H9 (cell line): ENCODE results near the gene ECE1. TPM values are rescaled to one million over a fixed set of nuclear protein-coding genes. Genes with fewer than 3 reads are reported as not detected.

ENCODE experiments used
- DNase-seq: peaks from one replicate; pipeline ENCODE4 v3.0.0-alpha.2; 2017
- H2AFZ ChIP-seq: one replicate; pipeline ENCODE4 v1.6.1; 2013; ENCODE audit warnings: mild to moderate bottlenecking, low read length, control low read depth, moderate library complexity
- H2AK5ac ChIP-seq: 2 replicates; pipeline ENCODE4 v1.6.1; 2013; ENCODE audit warnings: low read length, control low read depth, mixed read lengths; ENCODE audit not compliant: insufficient read length
- H2BK120ac ChIP-seq: one replicate; pipeline ENCODE4 v1.6.1; 2013; ENCODE audit warnings: low read depth, mild to moderate bottlenecking, low read length, control low read depth, inconsistent platforms; ENCODE audit not compliant: poor library complexity, severe bottlenecking
- H2BK12ac ChIP-seq: 2 replicates; pipeline ENCODE4 v1.6.1; 2013; ENCODE audit warnings: low read length, control low read depth, mixed read lengths, low read depth; ENCODE audit not compliant: insufficient read length
- H2BK15ac ChIP-seq: 2 replicates; pipeline ENCODE4 v1.6.1; 2013; ENCODE audit warnings: low read depth, low read length, control low read depth
- H2BK20ac ChIP-seq: one replicate; pipeline ENCODE4 v1.6.1; 2013; ENCODE audit warnings: low read depth, mild to moderate bottlenecking, low read length, control low read depth, inconsistent platforms; ENCODE audit not compliant: poor library complexity, severe bottlenecking
- H2BK5ac ChIP-seq: 2 replicates; pipeline ENCODE4 v1.6.1; 2013; ENCODE audit warnings: low read length, control low read depth, mixed read lengths; ENCODE audit not compliant: insufficient read length
- H3K14ac ChIP-seq: 2 replicates; pipeline ENCODE4 v1.6.1; 2013; ENCODE audit warnings: low read length, control low read depth; ENCODE audit not compliant: insufficient read depth
- H3K18ac ChIP-seq: 2 replicates; pipeline ENCODE4 v1.6.1; 2013; ENCODE audit warnings: low read depth, mild to moderate bottlenecking, mixed read lengths, low read length, control low read depth; ENCODE audit not compliant: insufficient read length
- H3K23ac ChIP-seq: 2 replicates; pipeline ENCODE4 v1.6.1; 2013; ENCODE audit warnings: low read length, control low read depth, mixed read lengths, low read depth; ENCODE audit not compliant: insufficient read length
- H3K23me2 ChIP-seq: 2 replicates; pipeline ENCODE4 v1.6.1; 2013; ENCODE audit warnings: low read depth, mild to moderate bottlenecking, mixed read lengths, low read length, control low read depth; ENCODE audit not compliant: insufficient read length, poor library complexity, severe bottlenecking
- H3K27ac ChIP-seq: 2 replicates; pipeline ENCODE4 v1.5.1; 2013; ENCODE audit warnings: low read length, control low read depth, mixed read lengths, low read depth; ENCODE audit not compliant: insufficient read length
- H3K27me3 ChIP-seq: 2 replicates; pipeline ENCODE4 v1.6.1; 2013; ENCODE audit warnings: low read length, control low read depth, inconsistent platforms; ENCODE audit not compliant: insufficient read depth
- H3K4ac ChIP-seq: 2 replicates; pipeline ENCODE4 v1.6.1; 2013; ENCODE audit warnings: low read depth, mild to moderate bottlenecking, control low read depth, inconsistent platforms, low read length, moderate library complexity
- H3K4me1 ChIP-seq: 2 replicates; pipeline ENCODE4 v1.6.1; 2013; ENCODE audit warnings: low read length, control low read depth, inconsistent platforms; ENCODE audit not compliant: insufficient read depth
- H3K4me2 ChIP-seq: 2 replicates; pipeline ENCODE4 v1.6.1; 2013; ENCODE audit warnings: low read length, control low read depth, mixed read lengths; ENCODE audit not compliant: insufficient read length, insufficient read depth
- H3K56ac ChIP-seq: 2 replicates; pipeline ENCODE4 v1.6.1; 2013; ENCODE audit warnings: low read depth, mild to moderate bottlenecking, mixed read lengths, low read length, control low read depth; ENCODE audit not compliant: insufficient read length
- H3K79me1 ChIP-seq: 2 replicates; pipeline ENCODE4 v1.6.1; 2013; ENCODE audit warnings: low read depth, mild to moderate bottlenecking, moderate library complexity, low read length, control low read depth, inconsistent platforms; ENCODE audit not compliant: insufficient read depth, poor library complexity, severe bottlenecking
- H3K79me2 ChIP-seq: 2 replicates; pipeline ENCODE4 v1.6.1; 2013; ENCODE audit warnings: low read length, control low read depth, inconsistent platforms; ENCODE audit not compliant: insufficient read depth
- H3K9ac ChIP-seq: 2 replicates; pipeline ENCODE4 v1.6.1; 2013; ENCODE audit warnings: low read length, control low read depth, mixed read lengths; ENCODE audit not compliant: insufficient read length; ENCODE audit errors: extremely low read depth
- H3K9me3 ChIP-seq: one replicate; pipeline ENCODE4 v1.6.1; 2013; ENCODE audit warnings: low read depth, low read length, inconsistent platforms; ENCODE audit not compliant: control insufficient read depth
- H3T11ph ChIP-seq: one replicate; pipeline ENCODE4 v1.6.1; 2013; ENCODE audit warnings: mild to moderate bottlenecking, low read length, control low read depth, inconsistent platforms
- H4K20me1 ChIP-seq: one replicate; pipeline ENCODE4 v1.6.1; 2013; ENCODE audit not compliant: control insufficient read depth, insufficient read length, insufficient read depth
- H4K5ac ChIP-seq: 2 replicates; pipeline ENCODE4 v1.6.1; 2013; ENCODE audit warnings: low read depth, mild to moderate bottlenecking, mixed read lengths, low read length, control low read depth; ENCODE audit not compliant: insufficient read length
- H4K8ac ChIP-seq: replicated peaks from 2 replicates; pipeline ENCODE4 v1.6.1; 2013; ENCODE audit warnings: low read length, control low read depth, mixed read lengths, low read depth; ENCODE audit not compliant: insufficient read length
- H4K91ac ChIP-seq: 2 replicates; pipeline ENCODE4 v1.6.1; 2013; ENCODE audit warnings: low read depth, mild to moderate bottlenecking, moderate library complexity, mixed read lengths, low read length, control low read depth; ENCODE audit not compliant: insufficient read length
- H3K27ac Mint-ChIP-seq, 3 experiments: 2 replicates in 2 of 3; 3 replicates in 1 of 3; pipeline ENCODE4 v1.8.0; 2020 to 2021; ENCODE audit warnings: mixed read lengths in 3 of 3, mild to moderate bottlenecking in 1 of 3, moderate library complexity in 1 of 3
- H3K27me3 Mint-ChIP-seq: 2 replicates; pipeline ENCODE4 v1.8.0; 2021; ENCODE audit warnings: low read depth, mild to moderate bottlenecking, moderate library complexity, mixed read lengths
- H3K36me3 Mint-ChIP-seq, 3 experiments: 2 replicates in 2 of 3; 3 replicates in 1 of 3; pipeline ENCODE4 v1.8.0; 2020 to 2021; ENCODE audit warnings: low read depth in 3 of 3, mixed read lengths in 3 of 3; ENCODE audit not compliant: insufficient read depth in 1 of 3
- H3K4me1 Mint-ChIP-seq, 2 experiments: 2 replicates each; pipeline ENCODE4 v1.8.0; 2020; ENCODE audit warnings: mixed read lengths in 2 of 2
- H3K4me3 Mint-ChIP-seq, 2 experiments: 2 replicates in 1 of 2; 3 replicates in 1 of 2; pipeline ENCODE4 v1.8.0; 2020 to 2021; ENCODE audit warnings: mild to moderate bottlenecking in 2 of 2, mixed read lengths in 2 of 2, moderate library complexity in 1 of 2
- H3K9me3 Mint-ChIP-seq, 2 experiments: 2 replicates in 1 of 2; 3 replicates in 1 of 2; pipeline ENCODE4 v1.8.0; 2020; ENCODE audit warnings: mild to moderate bottlenecking in 2 of 2, mixed read lengths in 2 of 2, moderate library complexity in 1 of 2
- CTCF ChIP-seq: fragments of 200-600 bp; sonication (generic); conservative IDR thresholded peaks from 3 replicates; pipeline ENCODE4 v1.8.0; 2021; ENCODE audit warnings: antibody characterized with exemption, mild to moderate bottlenecking
- WGBS: extraction: QIAGEN DNeasy Blood & Tissue Kit; methylation state at CpG from one replicate; pipeline ENCODE4 v1.1.7; 2013; ENCODE audit warnings: missing lambda C conversion rate, low lambda C conversion rate, mixed read lengths; ENCODE audit not compliant: insufficient read length; ENCODE audit errors: extremely low coverage; 5-methylcytosine and 5-hydroxymethylcytosine counted together
- total RNA-seq: library from RNA; stranded (reverse); gene quantifications from 2 replicates; pipeline ENCODE4 v1.2.1, GENCODE V29; 2021

The ECE1 gene
- total RNA-seq, 1 experiment from 2014 or later, result 31.1 TPM

- H2BK20ac ChIP-seq, result no peak overlapping the region
- H3K23me2 ChIP-seq, result no peaks in the 10 kb centered on the region
- H3T11ph ChIP-seq, result no peak overlapping the region
- no peak overlapping the region for H3K18ac ChIP-seq
- no peak overlapping the region for H3K4ac ChIP-seq
- H3K9ac ChIP-seq, result no peak overlapping the region
- no peaks in the 10 kb centered on the region for H4K20me1 ChIP-seq
- H3K9me3 Mint-ChIP-seq, result no peaks in the 10 kb centered on the region
- no peak overlapping the region for H3K23ac ChIP-seq
- H4K8ac ChIP-seq, result no peak overlapping the region
- H3K36me3 Mint-ChIP-seq, result peaks cover 0 to 2% (median 0%) of the 10 kb centered on the region in 3 experiments; a peak in 3 of 7 replicates
- no peak overlapping the region for H2BK120ac ChIP-seq
- no CpG with 5 or more reads among the region's 9 CpGs for WGBS
- H3K27me3 ChIP-seq, result no peaks in the 10 kb centered on the region
- H3K9me3 ChIP-seq, result no peaks in the 10 kb centered on the region
- no peak overlapping the region for H2BK15ac ChIP-seq
- no peaks in the 10 kb centered on the region; the same call in 1 of the 2 replicates for H3K27me3 Mint-ChIP-seq
- H3K56ac ChIP-seq, result no peak overlapping the region
- no peak overlapping the region for H4K91ac ChIP-seq
- no peaks in the 10 kb centered on the region for H3K79me2 ChIP-seq
- no peak overlapping the region for H3K4me2 ChIP-seq
- H3K4me1 Mint-ChIP-seq, result peaks cover 29 to 34% of the 10 kb centered on the region in 2 experiments
- no peaks in the 10 kb centered on the region for H3K79me1 ChIP-seq
- peaks cover 5% of the 10 kb centered on the region; the same call in 1 of the 2 replicates for H3K4me1 ChIP-seq
- H4K5ac ChIP-seq, result no peak overlapping the region
- no peak for DNase-seq
- H2BK5ac ChIP-seq, result no peak overlapping the region
- H3K27ac ChIP-seq, result no peak overlapping the region
- H2AK5ac ChIP-seq, result no peak overlapping the region
- no peak overlapping the region for H3K14ac ChIP-seq
- no peak overlapping the region for H2BK12ac ChIP-seq
- no peak overlapping the region for H2AFZ ChIP-seq
- 0 out of 5 replicates have a peak overlapping the region, but pooled peaks of 1 of the 2 experiments have one; percentile 3 for H3K4me3 Mint-ChIP-seq
- H3K27ac Mint-ChIP-seq, result peak overlapping the region; percentile 8 to 82 (median 24); a peak in 3 of 7 replicates
- no peak for TF ChIP-seq CTCF
Measured at GRCh38 chr1:21278208-21278859, 11.9 kb downstream of the ECE1 start.
